ENCODE data around the gene RALGDS.

DNA sequence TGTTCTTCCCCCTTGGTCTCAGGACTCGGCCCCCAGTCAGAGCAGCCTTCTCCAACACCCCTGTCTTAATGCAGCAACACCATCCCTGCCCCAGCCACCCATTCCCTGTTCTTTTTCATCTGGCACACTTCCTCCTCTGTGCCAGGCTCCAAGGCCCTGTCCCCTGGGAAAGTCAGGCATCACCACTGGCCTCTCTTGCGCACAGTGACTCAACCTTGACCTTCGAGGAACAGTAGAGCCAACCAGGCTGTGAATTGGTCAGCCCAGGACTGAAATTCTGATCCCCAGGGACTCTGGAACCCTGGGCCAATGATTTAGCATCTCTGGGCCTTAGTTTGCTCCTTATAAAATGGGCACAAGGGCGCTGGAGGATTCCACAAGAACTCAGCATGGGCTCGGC, 10.5 kb upstream of the RALGDS start:
- TF ChIP-seq, protein P1, sequence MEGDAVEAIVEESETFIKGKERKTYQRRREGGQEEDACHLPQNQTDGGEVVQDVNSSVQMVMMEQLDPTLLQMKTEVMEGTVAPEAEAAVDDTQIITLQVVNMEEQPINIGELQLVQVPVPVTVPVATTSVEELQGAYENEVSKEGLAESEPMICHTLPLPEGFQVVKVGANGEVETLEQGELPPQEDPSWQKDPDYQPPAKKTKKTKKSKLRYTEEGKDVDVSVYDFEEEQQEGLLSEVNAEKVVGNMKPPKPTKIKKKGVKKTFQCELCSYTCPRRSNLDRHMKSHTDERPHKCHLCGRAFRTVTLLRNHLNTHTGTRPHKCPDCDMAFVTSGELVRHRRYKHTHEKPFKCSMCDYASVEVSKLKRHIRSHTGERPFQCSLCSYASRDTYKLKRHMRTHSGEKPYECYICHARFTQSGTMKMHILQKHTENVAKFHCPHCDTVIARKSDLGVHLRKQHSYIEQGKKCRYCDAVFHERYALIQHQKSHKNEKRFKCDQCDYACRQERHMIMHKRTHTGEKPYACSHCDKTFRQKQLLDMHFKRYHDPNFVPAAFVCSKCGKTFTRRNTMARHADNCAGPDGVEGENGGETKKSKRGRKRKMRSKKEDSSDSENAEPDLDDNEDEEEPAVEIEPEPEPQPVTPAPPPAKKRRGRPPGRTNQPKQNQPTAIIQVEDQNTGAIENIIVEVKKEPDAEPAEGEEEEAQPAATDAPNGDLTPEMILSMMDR (IDR thresholded peaks at IDR 0.05): no peak
- no peak for TF ChIP-seq POLR2A (IDR thresholded peaks at IDR 0.05)

Data from right lobe of liver (tissue), 4 donors.